H9 (cell line): ENCODE measurements around the gene UNC119. TPM values are rescaled to one million over a fixed set of nuclear protein-coding genes. Genes with fewer than 3 reads are reported as not detected.

ENCODE experiments used
- DNase-seq: peaks from one replicate; pipeline ENCODE4 v3.0.0-alpha.2; 2017
- H2AFZ ChIP-seq: one replicate; pipeline ENCODE4 v1.6.1; 2013; ENCODE audit warnings: mild to moderate bottlenecking, low read length, control low read depth, moderate library complexity
- H2AK5ac ChIP-seq: 2 replicates; pipeline ENCODE4 v1.6.1; 2013; ENCODE audit warnings: low read length, control low read depth, mixed read lengths; ENCODE audit not compliant: insufficient read length
- H2BK120ac ChIP-seq: one replicate; pipeline ENCODE4 v1.6.1; 2013; ENCODE audit warnings: low read depth, mild to moderate bottlenecking, low read length, control low read depth, inconsistent platforms; ENCODE audit not compliant: poor library complexity, severe bottlenecking
- H2BK12ac ChIP-seq: 2 replicates; pipeline ENCODE4 v1.6.1; 2013; ENCODE audit warnings: low read length, control low read depth, mixed read lengths, low read depth; ENCODE audit not compliant: insufficient read length
- H2BK15ac ChIP-seq: 2 replicates; pipeline ENCODE4 v1.6.1; 2013; ENCODE audit warnings: low read depth, low read length, control low read depth
- H2BK20ac ChIP-seq: one replicate; pipeline ENCODE4 v1.6.1; 2013; ENCODE audit warnings: low read depth, mild to moderate bottlenecking, low read length, control low read depth, inconsistent platforms; ENCODE audit not compliant: poor library complexity, severe bottlenecking
- H2BK5ac ChIP-seq: 2 replicates; pipeline ENCODE4 v1.6.1; 2013; ENCODE audit warnings: low read length, control low read depth, mixed read lengths; ENCODE audit not compliant: insufficient read length
- H3K14ac ChIP-seq: 2 replicates; pipeline ENCODE4 v1.6.1; 2013; ENCODE audit warnings: low read length, control low read depth; ENCODE audit not compliant: insufficient read depth
- H3K18ac ChIP-seq: 2 replicates; pipeline ENCODE4 v1.6.1; 2013; ENCODE audit warnings: low read depth, mild to moderate bottlenecking, mixed read lengths, low read length, control low read depth; ENCODE audit not compliant: insufficient read length
- H3K23ac ChIP-seq: 2 replicates; pipeline ENCODE4 v1.6.1; 2013; ENCODE audit warnings: low read length, control low read depth, mixed read lengths, low read depth; ENCODE audit not compliant: insufficient read length
- H3K23me2 ChIP-seq: 2 replicates; pipeline ENCODE4 v1.6.1; 2013; ENCODE audit warnings: low read depth, mild to moderate bottlenecking, mixed read lengths, low read length, control low read depth; ENCODE audit not compliant: insufficient read length, poor library complexity, severe bottlenecking
- H3K27ac ChIP-seq: 2 replicates; pipeline ENCODE4 v1.5.1; 2013; ENCODE audit warnings: low read length, control low read depth, mixed read lengths, low read depth; ENCODE audit not compliant: insufficient read length
- H3K27me3 ChIP-seq: 2 replicates; pipeline ENCODE4 v1.6.1; 2013; ENCODE audit warnings: low read length, control low read depth, inconsistent platforms; ENCODE audit not compliant: insufficient read depth
- H3K4ac ChIP-seq: 2 replicates; pipeline ENCODE4 v1.6.1; 2013; ENCODE audit warnings: low read depth, mild to moderate bottlenecking, control low read depth, inconsistent platforms, low read length, moderate library complexity
- H3K4me1 ChIP-seq: 2 replicates; pipeline ENCODE4 v1.6.1; 2013; ENCODE audit warnings: low read length, control low read depth, inconsistent platforms; ENCODE audit not compliant: insufficient read depth
- H3K4me2 ChIP-seq: 2 replicates; pipeline ENCODE4 v1.6.1; 2013; ENCODE audit warnings: low read length, control low read depth, mixed read lengths; ENCODE audit not compliant: insufficient read length, insufficient read depth
- H3K56ac ChIP-seq: 2 replicates; pipeline ENCODE4 v1.6.1; 2013; ENCODE audit warnings: low read depth, mild to moderate bottlenecking, mixed read lengths, low read length, control low read depth; ENCODE audit not compliant: insufficient read length
- H3K79me1 ChIP-seq: 2 replicates; pipeline ENCODE4 v1.6.1; 2013; ENCODE audit warnings: low read depth, mild to moderate bottlenecking, moderate library complexity, low read length, control low read depth, inconsistent platforms; ENCODE audit not compliant: insufficient read depth, poor library complexity, severe bottlenecking
- H3K79me2 ChIP-seq: 2 replicates; pipeline ENCODE4 v1.6.1; 2013; ENCODE audit warnings: low read length, control low read depth, inconsistent platforms; ENCODE audit not compliant: insufficient read depth
- H3K9ac ChIP-seq: 2 replicates; pipeline ENCODE4 v1.6.1; 2013; ENCODE audit warnings: low read length, control low read depth, mixed read lengths; ENCODE audit not compliant: insufficient read length; ENCODE audit errors: extremely low read depth
- H3K9me3 ChIP-seq: one replicate; pipeline ENCODE4 v1.6.1; 2013; ENCODE audit warnings: low read depth, low read length, inconsistent platforms; ENCODE audit not compliant: control insufficient read depth
- H3T11ph ChIP-seq: one replicate; pipeline ENCODE4 v1.6.1; 2013; ENCODE audit warnings: mild to moderate bottlenecking, low read length, control low read depth, inconsistent platforms
- H4K20me1 ChIP-seq: one replicate; pipeline ENCODE4 v1.6.1; 2013; ENCODE audit not compliant: control insufficient read depth, insufficient read length, insufficient read depth
- H4K5ac ChIP-seq: 2 replicates; pipeline ENCODE4 v1.6.1; 2013; ENCODE audit warnings: low read depth, mild to moderate bottlenecking, mixed read lengths, low read length, control low read depth; ENCODE audit not compliant: insufficient read length
- H4K8ac ChIP-seq: replicated peaks from 2 replicates; pipeline ENCODE4 v1.6.1; 2013; ENCODE audit warnings: low read length, control low read depth, mixed read lengths, low read depth; ENCODE audit not compliant: insufficient read length
- H4K91ac ChIP-seq: 2 replicates; pipeline ENCODE4 v1.6.1; 2013; ENCODE audit warnings: low read depth, mild to moderate bottlenecking, moderate library complexity, mixed read lengths, low read length, control low read depth; ENCODE audit not compliant: insufficient read length
- H3K27ac Mint-ChIP-seq, 3 experiments: 2 replicates in 2 of 3; 3 replicates in 1 of 3; pipeline ENCODE4 v1.8.0; 2020 to 2021; ENCODE audit warnings: mixed read lengths in 3 of 3, mild to moderate bottlenecking in 1 of 3, moderate library complexity in 1 of 3
- H3K27me3 Mint-ChIP-seq: 2 replicates; pipeline ENCODE4 v1.8.0; 2021; ENCODE audit warnings: low read depth, mild to moderate bottlenecking, moderate library complexity, mixed read lengths
- H3K36me3 Mint-ChIP-seq, 3 experiments: 2 replicates in 2 of 3; 3 replicates in 1 of 3; pipeline ENCODE4 v1.8.0; 2020 to 2021; ENCODE audit warnings: low read depth in 3 of 3, mixed read lengths in 3 of 3; ENCODE audit not compliant: insufficient read depth in 1 of 3
- H3K4me1 Mint-ChIP-seq, 2 experiments: 2 replicates each; pipeline ENCODE4 v1.8.0; 2020; ENCODE audit warnings: mixed read lengths in 2 of 2
- H3K4me3 Mint-ChIP-seq, 2 experiments: 2 replicates in 1 of 2; 3 replicates in 1 of 2; pipeline ENCODE4 v1.8.0; 2020 to 2021; ENCODE audit warnings: mild to moderate bottlenecking in 2 of 2, mixed read lengths in 2 of 2, moderate library complexity in 1 of 2
- H3K9me3 Mint-ChIP-seq, 2 experiments: 2 replicates in 1 of 2; 3 replicates in 1 of 2; pipeline ENCODE4 v1.8.0; 2020; ENCODE audit warnings: mild to moderate bottlenecking in 2 of 2, mixed read lengths in 2 of 2, moderate library complexity in 1 of 2
- WGBS: extraction: QIAGEN DNeasy Blood & Tissue Kit; methylation state at CpG from one replicate; pipeline ENCODE4 v1.1.7; 2013; ENCODE audit warnings: missing lambda C conversion rate, low lambda C conversion rate, mixed read lengths; ENCODE audit not compliant: insufficient read length; ENCODE audit errors: extremely low coverage; 5-methylcytosine and 5-hydroxymethylcytosine counted together
- total RNA-seq: library from RNA; stranded (reverse); gene quantifications from 2 replicates; pipeline ENCODE4 v1.2.1, GENCODE V29; 2021
- TF ChIP-seq, protein P1 (sequence below): fragments of 200-600 bp; sonication (generic); conservative IDR thresholded peaks from 3 replicates; pipeline ENCODE4 v1.8.0; 2021; ENCODE audit warnings: antibody characterized with exemption, mild to moderate bottlenecking

UNC119 gene
- total RNA-seq, 1 experiment from 2014 or later: 36.9 TPM

DNA sequence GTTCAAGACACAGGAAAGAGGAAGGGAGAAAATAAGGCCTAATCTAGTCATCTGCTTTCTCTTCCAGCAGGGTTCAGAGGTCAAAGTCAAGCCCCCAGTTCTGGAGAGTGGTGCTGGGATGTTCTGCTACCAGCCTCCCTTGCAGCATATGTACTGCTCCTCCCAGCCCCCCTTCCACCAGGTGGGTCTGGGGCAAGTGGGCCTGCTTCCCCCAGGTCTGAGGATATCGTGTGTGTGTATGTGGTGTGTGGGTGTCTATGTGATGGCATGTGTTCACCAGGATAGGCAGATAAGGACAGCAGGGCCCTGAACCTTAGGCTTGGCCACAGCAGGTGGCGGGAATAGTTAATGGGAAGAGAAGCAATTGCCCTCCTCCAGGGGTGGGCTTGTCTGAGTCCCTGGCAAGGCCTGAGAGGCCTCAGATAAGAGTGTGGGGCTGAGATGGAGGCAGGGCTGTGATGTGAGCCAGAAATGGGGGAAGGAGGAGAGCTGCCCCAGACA lies 25.2 kb downstream of the UNC119 start:
- H3K79me2 ChIP-seq: no peaks in the 10 kb centered on the region
- H3K27ac Mint-ChIP-seq: peak overlapping the region in 2 of 3 experiments; percentile 62 to 80; a peak in 3 of 7 replicates
- no CpG with 5 or more reads among the region's 2 CpGs for WGBS

More for the DNA sequence above, 25.2 kb downstream of the UNC119 start:
- Mint-ChIP-seq H3K4me3 (no peak overlapping the region), H3K36me3 (no peaks in the 10 kb centered on the region), H3K9me3 (no peaks in the 10 kb centered on the region), H3K27me3 (peaks cover 14% of the 10 kb centered on the region), H3K4me1 (peaks cover 2 to 24% of the 10 kb centered on the region in 2 experiments; a peak in 3 of 4 replicates)
- Histone ChIP-seq H2BK5ac (no peak overlapping the region), H3K14ac (no peak overlapping the region), H3K23me2 (no peaks in the 10 kb centered on the region), H3K4me1 (no peaks in the 10 kb centered on the region), H2BK120ac (no peak overlapping the region), H3K27ac (no peak overlapping the region), H2AFZ (no peak overlapping the region), H4K91ac (no peak overlapping the region), H3K9me3 (no peaks in the 10 kb centered on the region), H3K4ac (no peak overlapping the region), H3K9ac (no peak overlapping the region), H4K8ac (no peak overlapping the region), H2BK15ac (no peak overlapping the region), H4K20me1 (no peaks in the 10 kb centered on the region), H2AK5ac (no peak overlapping the region), H3T11ph (no peak overlapping the region), H2BK12ac (no peak overlapping the region), H2BK20ac (no peak overlapping the region), H3K18ac (no peak overlapping the region), H4K5ac (no peak overlapping the region), H3K23ac (no peak overlapping the region), H3K27me3 (no peaks in the 10 kb centered on the region), H3K56ac (no peak overlapping the region), H3K4me2 (no peak overlapping the region), H3K79me1 (no peaks in the 10 kb centered on the region)
- TF ChIP-seq, protein P1, sequence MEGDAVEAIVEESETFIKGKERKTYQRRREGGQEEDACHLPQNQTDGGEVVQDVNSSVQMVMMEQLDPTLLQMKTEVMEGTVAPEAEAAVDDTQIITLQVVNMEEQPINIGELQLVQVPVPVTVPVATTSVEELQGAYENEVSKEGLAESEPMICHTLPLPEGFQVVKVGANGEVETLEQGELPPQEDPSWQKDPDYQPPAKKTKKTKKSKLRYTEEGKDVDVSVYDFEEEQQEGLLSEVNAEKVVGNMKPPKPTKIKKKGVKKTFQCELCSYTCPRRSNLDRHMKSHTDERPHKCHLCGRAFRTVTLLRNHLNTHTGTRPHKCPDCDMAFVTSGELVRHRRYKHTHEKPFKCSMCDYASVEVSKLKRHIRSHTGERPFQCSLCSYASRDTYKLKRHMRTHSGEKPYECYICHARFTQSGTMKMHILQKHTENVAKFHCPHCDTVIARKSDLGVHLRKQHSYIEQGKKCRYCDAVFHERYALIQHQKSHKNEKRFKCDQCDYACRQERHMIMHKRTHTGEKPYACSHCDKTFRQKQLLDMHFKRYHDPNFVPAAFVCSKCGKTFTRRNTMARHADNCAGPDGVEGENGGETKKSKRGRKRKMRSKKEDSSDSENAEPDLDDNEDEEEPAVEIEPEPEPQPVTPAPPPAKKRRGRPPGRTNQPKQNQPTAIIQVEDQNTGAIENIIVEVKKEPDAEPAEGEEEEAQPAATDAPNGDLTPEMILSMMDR: no peak
- DNase-seq: no peak
